Subcutaneous abdominal adipose tissue (tissue), 5 donors: ENCODE measurements around the gene GALNT5.
"Not testable (repeated sequence)": the region's sequence is repeated elsewhere in the genome, so short reads cannot be mapped to it uniquely, and the experiment has no call there.

Experiments used
- H3K27ac ChIP-seq: one replicate; pipeline ENCODE4 v1.7.0; 2013; ENCODE audit warnings: low read depth, mild to moderate bottlenecking, inconsistent platforms, low read length, moderate library complexity
- H3K27me3 ChIP-seq, 5 donors: one replicate each; pipeline ENCODE4 v1.7.0; 2013; ENCODE audit warnings: low read length in 5 of 5, inconsistent platforms in 1 of 5; ENCODE audit not compliant: control insufficient read depth in 5 of 5, insufficient read depth in 4 of 5
- H3K36me3 ChIP-seq, 5 donors: one replicate each; pipeline ENCODE4 v1.7.0; 2013; ENCODE audit warnings: low read length in 5 of 5; ENCODE audit not compliant: control insufficient read depth in 5 of 5, insufficient read depth in 5 of 5
- H3K4me1 ChIP-seq, 5 donors: one replicate each; pipeline ENCODE4 v1.7.0; 2013; ENCODE audit warnings: low read length in 5 of 5, mild to moderate bottlenecking in 3 of 5, moderate library complexity in 1 of 5; ENCODE audit not compliant: control insufficient read depth in 5 of 5, insufficient read depth in 5 of 5
- H3K4me3 ChIP-seq, 5 donors: one replicate each; pipeline ENCODE4 v1.7.0; 2013; ENCODE audit warnings: low read length in 5 of 5, low read depth in 1 of 5
- H3K9ac ChIP-seq, 5 donors: one replicate each; pipeline ENCODE4 v1.7.0; 2013; ENCODE audit warnings: low read length in 5 of 5, mild to moderate bottlenecking in 4 of 5, moderate library complexity in 3 of 5
- H3K9me3 ChIP-seq, 5 donors: one replicate each; pipeline ENCODE4 v1.7.0; 2013; ENCODE audit warnings: low read length in 5 of 5; ENCODE audit not compliant: control insufficient read depth in 5 of 5
- donor health status: healthy.
- donor health status: healthy.
- donor health status: healthy.
- donor health status: healthy.
- donor health status: healthy.

GALNT5 gene

GRCh38 chr2:157257312-157258252 lies at the start of gene GALNT5:
Gene GALNT5, plus strand, starts transcription at chr2:157257705. Its CDS starts 378 bp downstream, at chr2:157258083.
- H3K27me3 ChIP-seq = no peaks in the 10 kb centered on the region
- peaks cover 0 to 13% (median 10%) of the 10 kb centered on the region in 5 donors for H3K4me1 ChIP-seq
- H3K9ac ChIP-seq = peak within 1 kb of the TSS in 1 of 5 donors; percentile 21
- H3K9me3 ChIP-seq = no peaks in the 10 kb centered on the region
- H3K4me3 ChIP-seq = peak within 1 kb of the TSS; percentile 31 to 66 (median 38)
- no peak within 1 kb of the TSS for H3K27ac ChIP-seq
- no peaks in the 10 kb centered on the region for H3K36me3 ChIP-seq

- no peak overlapping the region for H3K4me3 ChIP-seq
- H3K9me3 ChIP-seq = no peaks in the 10 kb centered on the region
- H3K36me3 ChIP-seq = no peaks in the 10 kb centered on the region
- H3K4me1 ChIP-seq = no peaks in the 10 kb centered on the region
- H3K9ac ChIP-seq = no peak overlapping the region
- H3K27me3 ChIP-seq = no peaks in the 10 kb centered on the region
- no peak overlapping the region for H3K27ac ChIP-seq
Measured at GRCh38 chr2:157216286-157216965, 41.1 kb upstream of the GALNT5 start.

GRCh38 chr2:157217409-157217808 lies 40.1 kb upstream of the GALNT5 start:
- no peaks in the 10 kb centered on the region for H3K27me3 ChIP-seq
- H3K4me3 ChIP-seq = no peak overlapping the region

GRCh38 chr2:157218911-157219310 lies 38.6 kb upstream of the GALNT5 start:
- H3K36me3 ChIP-seq = no peaks in the 10 kb centered on the region
- no peaks in the 10 kb centered on the region for H3K27me3 ChIP-seq
- no peak overlapping the region for H3K9ac ChIP-seq
- H3K4me3 ChIP-seq = no peak overlapping the region
- no peaks in the 10 kb centered on the region for H3K9me3 ChIP-seq
- no peaks in the 10 kb centered on the region for H3K4me1 ChIP-seq
- H3K27ac ChIP-seq = no peak overlapping the region

More at GRCh38 chr2:157217409-157217808, 40.1 kb upstream of the GALNT5 start:
- H3K36me3 ChIP-seq = no peaks in the 10 kb centered on the region
- no peaks in the 10 kb centered on the region for H3K9me3 ChIP-seq
- no peak overlapping the region for H3K9ac ChIP-seq
- H3K27ac ChIP-seq = no peak overlapping the region
- no peaks in the 10 kb centered on the region for H3K4me1 ChIP-seq

GRCh38 chr2:157220502-157220901 lies 37.0 kb upstream of the GALNT5 start:
- H3K9me3 ChIP-seq = no peaks in the 10 kb centered on the region

GRCh38 chr2:157221394-157221988 lies 36.0 kb upstream of the GALNT5 start:
- Histone ChIP-seq H3K27ac (no peak overlapping the region), H3K4me1 (no peaks in the 10 kb centered on the region), H3K27me3 (no peaks in the 10 kb centered on the region), H3K9ac (no peak overlapping the region), H3K4me3 (no peak overlapping the region), H3K9me3 (no peaks in the 10 kb centered on the region), H3K36me3 (no peaks in the 10 kb centered on the region)

More at GRCh38 chr2:157220502-157220901, 37.0 kb upstream of the GALNT5 start:
- Histone ChIP-seq H3K9ac (no peak overlapping the region), H3K27ac (no peak overlapping the region), H3K27me3 (no peaks in the 10 kb centered on the region), H3K4me3 (no peak overlapping the region), H3K4me1 (no peaks in the 10 kb centered on the region), H3K36me3 (no peaks in the 10 kb centered on the region)

GRCh38 chr2:157223624-157224205 lies 33.8 kb upstream of the GALNT5 start:
- Histone ChIP-seq H3K4me3 (no peak overlapping the region), H3K9ac (no peak overlapping the region), H3K4me1 (no peaks in the 10 kb centered on the region), H3K9me3 (no peaks in the 10 kb centered on the region), H3K36me3 (no peaks in the 10 kb centered on the region), H3K27me3 (no peaks in the 10 kb centered on the region), H3K27ac (no peak overlapping the region)

- H3K27ac ChIP-seq, H3K9ac ChIP-seq, H3K27me3 ChIP-seq, H3K4me1 ChIP-seq, H3K36me3 ChIP-seq, H3K9me3 ChIP-seq, H3K4me3 ChIP-seq: not testable (repeated sequence)
Measured at GRCh38 chr2:157224448-157224847, 33.1 kb upstream of the GALNT5 start.

- Histone ChIP-seq H3K27ac (no peak overlapping the region), H3K9ac (no peak overlapping the region), H3K4me1 (no peaks in the 10 kb centered on the region), H3K36me3 (no peaks in the 10 kb centered on the region), H3K4me3 (no peak overlapping the region), H3K9me3 (peaks cover 0 to 3% (median 0%) of the 10 kb centered on the region in 5 donors), H3K27me3 (no peaks in the 10 kb centered on the region)
Measured at GRCh38 chr2:157227592-157227991, 29.9 kb upstream of the GALNT5 start.
